H1 (cell line): Measurements from ENCODE around the gene ARSA. TPM values are rescaled to one million over a fixed set of nuclear protein-coding genes. Genes with fewer than 3 reads are reported as not detected.

ENCODE experiments used
- CTCF ChIA-PET: fragments of 300-600 bp; sonication (Branson Sonifier 250); formaldehyde crosslinking; loops from one replicate; lab custom pipeline; 2021; ENCODE audit not compliant: partially characterized antibody; lab: Charles Lee
- POLR2A ChIA-PET: fragments of 300-600 bp; sonication (Branson Sonifier 250); formaldehyde crosslinking; loops from one replicate; lab custom pipeline; 2021; ENCODE audit warnings: inconsistent platforms; ENCODE audit not compliant: partially characterized antibody; lab: Charles Lee
- DNase-seq, 2 experiments: peaks; one replicate each; pipeline versions ENCODE4 v3.0.0 to v3.0.0-alpha.2; 2010 to 2022; ENCODE audit warnings: low spot score in 2 of 2, low read depth in 1 of 2, mixed read lengths in 1 of 2
- FAIRE-seq: peaks from 2 replicates; lab custom pipeline; 2011; peaks lifted over from hg19 to GRCh38; lab: Jason Lieb, UNC
- H2AFZ ChIP-seq: 2 replicates; pipeline ENCODE4 v1.8.1; 2012; ENCODE audit warnings: low read length, inconsistent platforms
- H2AK5ac ChIP-seq: 2 replicates; pipeline ENCODE4 v1.6.1; 2013; ENCODE audit warnings: low read depth, low read length
- H2BK120ac ChIP-seq: replicated peaks from 2 replicates; pipeline ENCODE3; 2013; ENCODE audit warnings: low read depth, low read length, inconsistent platforms
- H2BK12ac ChIP-seq: 2 replicates; pipeline ENCODE4 v1.6.1; 2013; ENCODE audit warnings: low read depth, low read length
- H2BK15ac ChIP-seq: 2 replicates; pipeline ENCODE4 v1.6.1; 2013; ENCODE audit warnings: low read length
- H2BK20ac ChIP-seq: 2 replicates; pipeline ENCODE4 v1.6.1; 2013; ENCODE audit warnings: low read length
- H2BK5ac ChIP-seq: 2 replicates; pipeline ENCODE4 v1.6.1; 2013; ENCODE audit warnings: low read depth, low read length
- H3K14ac ChIP-seq: 2 replicates; pipeline ENCODE4 v1.6.1; 2013; ENCODE audit warnings: inconsistent platforms; ENCODE audit not compliant: insufficient read length
- H3K18ac ChIP-seq: 2 replicates; pipeline ENCODE4 v1.6.1; 2013; ENCODE audit warnings: low read length; ENCODE audit errors: extremely low read depth
- H3K23ac ChIP-seq: 2 replicates; pipeline ENCODE4 v1.6.1; 2013; ENCODE audit warnings: inconsistent platforms; ENCODE audit not compliant: insufficient read length
- H3K23me2 ChIP-seq: 2 replicates; pipeline ENCODE4 v1.6.1; 2013; ENCODE audit warnings: low read depth, low read length
- H3K27ac ChIP-seq: 2 replicates; pipeline ENCODE4 v1.6.1; 2011; ENCODE audit warnings: low read depth, low read length, inconsistent platforms
- H3K27me3 ChIP-seq, 4 experiments: replicated peaks in 1 of 4; 1 replicate in 1 of 4; 2 replicates in 3 of 4; pipeline versions ENCODE4 v1.6.1 to v1.8.1; 2011 to 2013; ENCODE audit warnings: low read length in 3 of 4, mild to moderate bottlenecking in 3 of 4, inconsistent platforms in 2 of 4, mixed read lengths in 2 of 4, moderate library complexity in 1 of 4; ENCODE audit not compliant: control insufficient read depth in 3 of 4, insufficient read depth in 3 of 4; ENCODE audit errors: extremely low read depth in 1 of 4
- H3K36me3 ChIP-seq, 4 experiments: 2 replicates each; pipeline versions ENCODE4 v1.6.1 to v1.8.1; 2011 to 2013; ENCODE audit warnings: mild to moderate bottlenecking in 4 of 4, low read length in 3 of 4, moderate library complexity in 2 of 4, control low read depth in 1 of 4, inconsistent platforms in 1 of 4; ENCODE audit not compliant: insufficient read depth in 4 of 4, control insufficient read depth in 2 of 4
- H3K4ac ChIP-seq: replicated peaks from 2 replicates; pipeline ENCODE3; 2013; ENCODE audit warnings: low read length, low read depth, mixed read lengths, inconsistent platforms; ENCODE audit not compliant: insufficient read length
- H3K4me1 ChIP-seq, 4 experiments: replicated peaks in 1 of 4; 1 replicate in 1 of 4; 2 replicates in 3 of 4; pipeline versions ENCODE4 v1.6.1 to v1.8.1; 2011 to 2013; ENCODE audit warnings: low read length in 3 of 4, inconsistent platforms in 2 of 4, mixed read lengths in 1 of 4; ENCODE audit not compliant: insufficient read depth in 4 of 4, control insufficient read depth in 3 of 4
- H3K4me2 ChIP-seq, 2 experiments: 2 replicates each; pipeline versions ENCODE4 v1.6.1 to v1.8.1; 2011 to 2013; ENCODE audit warnings: low read depth in 2 of 2, low read length in 2 of 2, control low read depth in 1 of 2, inconsistent platforms in 1 of 2, mild to moderate bottlenecking in 1 of 2; ENCODE audit not compliant: insufficient read depth in 1 of 2
- H3K4me3 ChIP-seq, 4 experiments: fragments of 200-600, 300-600 bp in 1 of 4; sonication (generic), shearing (Covaris generic), sonication (Bioruptor Twin) in 1 of 4; 2 replicates each; pipeline versions ENCODE4 v1.5.1 to v1.8.1; 2011 to 2016; ENCODE audit warnings: low read length in 4 of 4, low read depth in 3 of 4, control low read depth in 2 of 4, inconsistent platforms in 2 of 4, mild to moderate bottlenecking in 2 of 4, mixed read lengths in 1 of 4, moderate library complexity in 1 of 4; ENCODE audit not compliant: insufficient read depth in 2 of 4; ENCODE audit errors: extremely low read depth in 1 of 4
- H3K56ac ChIP-seq: replicated peaks from 2 replicates; pipeline ENCODE3; 2013; ENCODE audit warnings: low read depth, mild to moderate bottlenecking, mixed read lengths, low read length, inconsistent platforms; ENCODE audit not compliant: insufficient read length
- H3K79me1 ChIP-seq: 2 replicates; pipeline ENCODE4 v1.6.1; 2013; ENCODE audit warnings: low read depth, low read length, control low read depth
- H3K79me2 ChIP-seq, 2 experiments: 2 replicates each; pipeline versions ENCODE4 v1.6.1 to v1.8.1; 2012 to 2013; ENCODE audit warnings: low read length in 2 of 2, mild to moderate bottlenecking in 2 of 2, inconsistent platforms in 1 of 2; ENCODE audit not compliant: insufficient read depth in 2 of 2, control insufficient read depth in 1 of 2
- H3K9ac ChIP-seq, 4 experiments: replicated peaks in 1 of 4; 1 replicate in 1 of 4; 2 replicates in 3 of 4; pipeline versions ENCODE4 v1.6.1 to v1.8.1; 2011 to 2013; ENCODE audit warnings: low read depth in 3 of 4, low read length in 3 of 4, control low read depth in 2 of 4, mild to moderate bottlenecking in 2 of 4, moderate library complexity in 2 of 4, inconsistent platforms in 1 of 4; ENCODE audit errors: extremely low read depth in 1 of 4
- H3K9me3 ChIP-seq, 2 experiments: 2 replicates each; pipeline versions ENCODE4 v1.6.1 to v1.8.1; 2012 to 2013; ENCODE audit warnings: mild to moderate bottlenecking in 2 of 2, moderate library complexity in 2 of 2, control low read depth in 1 of 2, inconsistent platforms in 1 of 2, low read depth in 1 of 2, low read length in 1 of 2, mixed read lengths in 1 of 2; ENCODE audit not compliant: insufficient read depth in 2 of 2
- H4K20me1 ChIP-seq, 2 experiments: replicated peaks in 1 of 2; 2 replicates each; pipeline versions ENCODE3 to v1.8.1; 2011 to 2013; ENCODE audit warnings: inconsistent platforms in 2 of 2, low read length in 2 of 2, mild to moderate bottlenecking in 1 of 2; ENCODE audit not compliant: insufficient read depth in 2 of 2, control insufficient read depth in 1 of 2
- H4K5ac ChIP-seq: 2 replicates; pipeline ENCODE4 v1.6.1; 2013; ENCODE audit warnings: low read length, low read depth, mixed read lengths, inconsistent platforms; ENCODE audit not compliant: insufficient read length
- H4K8ac ChIP-seq: 2 replicates; pipeline ENCODE4 v1.8.0; 2013; ENCODE audit warnings: mild to moderate bottlenecking, moderate library complexity, low read length, inconsistent platforms; ENCODE audit not compliant: insufficient read depth; ENCODE audit errors: extremely low read depth
- H4K91ac ChIP-seq: replicated peaks from 2 replicates; pipeline ENCODE3; 2013; ENCODE audit warnings: low read length, mixed read lengths, inconsistent platforms; ENCODE audit not compliant: insufficient read length
- BRCA1 ChIP-seq: IDR thresholded peaks from 2 replicates; pipeline ENCODE4 v1.6.1; 2012; ENCODE audit warnings: low read depth, low read length, improper control_type of control experiment
- GABPA ChIP-seq: IDR thresholded peaks from 2 replicates; pipeline ENCODE4 v1.6.1; 2011; ENCODE audit warnings: mild to moderate bottlenecking, low read length, moderate library complexity, borderline replicate concordance; ENCODE audit not compliant: insufficient read depth
- POLR2AphosphoS5 ChIP-seq: IDR thresholded peaks from 2 replicates; pipeline ENCODE4 v1.6.1; 2011; ENCODE audit warnings: low read depth, low read length
- POU5F1 ChIP-seq: IDR thresholded peaks from 2 replicates; pipeline ENCODE4 v1.6.1; 2011; ENCODE audit warnings: low read depth, mild to moderate bottlenecking, low read length, moderate library complexity
- RXRA ChIP-seq: IDR thresholded peaks from 2 replicates; pipeline ENCODE4 v1.6.1; 2011; ENCODE audit warnings: low read depth, mild to moderate bottlenecking, low read length, moderate library complexity; ENCODE audit not compliant: insufficient read depth
- SP2 ChIP-seq: IDR thresholded peaks from 2 replicates; pipeline ENCODE4 v1.6.1; 2012; ENCODE audit warnings: mild to moderate bottlenecking, low read length, inconsistent platforms
- WGBS, 2 experiments: shearing (Covaris generic) in 1 of 2; methylation state at CpG; one replicate each; pipeline versions ENCODE4 v1.1.6 to v1.1.7; 2013 to 2015; ENCODE audit warnings: low lambda C conversion rate in 2 of 2, mixed read lengths in 2 of 2, inconsistent platforms in 1 of 2, low coverage in 1 of 2, missing lambda C conversion rate in 1 of 2; ENCODE audit not compliant: insufficient replicate concordance in 2 of 2, insufficient coverage in 1 of 2, insufficient read length in 1 of 2; ENCODE audit errors: extremely low coverage in 1 of 2, missing lambda C conversion rate in 1 of 2; 5-methylcytosine and 5-hydroxymethylcytosine counted together
- polyA plus RNA-seq, 7 experiments: library from polyadenylated mRNA; depleted of rRNA in 3 of 7; stranded (reverse) in 5 of 7; unstranded in 2 of 7; fragments of >200 nt in 5 of 7; fragments of 200-250 nt in 2 of 7; gene quantifications; 1 replicate in 5 of 7; 2 replicates in 1 of 7; 4 replicates in 1 of 7; pipeline versions ENCODE4 v1.2.1 to v1.2.3, GENCODE V29; 2011 to 2013; ENCODE audit warnings: missing spikeins in 2 of 7, mixed read lengths in 2 of 7
- total RNA-seq: library from RNA; stranded (reverse); fragmentation: NEBNext Ultra II Directional; extraction: Animal tissue kit (Norgen Biotek cat#: 25700); gene quantifications from 2 replicates; pipeline ENCODE4 v1.2.1, GENCODE V29; 2021
- TF ChIP-seq, protein P1 (sequence below), 3 experiments: IDR thresholded peaks; 1 replicate in 2 of 3; 2 replicates in 1 of 3; pipeline versions ENCODE4 v1.5.1 to v1.6.1; 2011; ENCODE audit warnings: low read length in 3 of 3, mild to moderate bottlenecking in 3 of 3, inconsistent platforms in 2 of 3, low read depth in 1 of 3, moderate library complexity in 1 of 3; ENCODE audit not compliant: insufficient read depth in 1 of 3; ENCODE audit errors: control extremely low read depth in 1 of 3

ARSA gene
- total and polyA plus RNA-seq, 2 of the 8 experiments (the other 6 are each of a cell fraction or from before 2014, with no cell fraction given) = 9.8 to 10.1 TPM

- Histone ChIP-seq H2BK120ac (no peak overlapping the region), H2BK12ac (no peak overlapping the region), H3K79me1 (peaks cover 4% of the 10 kb centered on the region), H3K36me3 (no peaks in the 10 kb centered on the region), H2BK5ac (no peak overlapping the region), H3K79me2 (no peaks in the 10 kb centered on the region), H3K18ac (no peak overlapping the region; the same call in 1 of the 2 replicates), H4K20me1 (peaks cover 0 to 12% of the 10 kb centered on the region in 2 experiments), H3K27ac (no peak overlapping the region), H2BK15ac (no peak overlapping the region), H3K23ac (no peak overlapping the region), H3K14ac (no peak overlapping the region), H3K56ac (no peak overlapping the region), H2AK5ac (no peak overlapping the region), H2AFZ (peak overlapping the region; percentile 63; the same call in 1 of the 2 replicates), H3K9ac (0 out of 7 replicates have a peak overlapping the region, but pooled peaks of 1 of the 4 experiments have one; percentile 0), H4K8ac (no peak overlapping the region), H3K4ac (no peak overlapping the region), H4K91ac (no peak overlapping the region), H3K27me3 (peaks cover 0 to 10% (median 5%) of the 10 kb centered on the region in 4 experiments; a peak in 4 of 7 replicates), H3K23me2 (peaks cover 11% of the 10 kb centered on the region; the same call in 1 of the 2 replicates), H3K4me3 (peak overlapping the region; percentile 60 to 76 (median 76)), H2BK20ac (no peak overlapping the region), H3K9me3 (no peaks in the 10 kb centered on the region), H4K5ac (no peak overlapping the region), H3K4me2 (peak overlapping the region; percentile 90 to 99), H3K4me1 (peaks cover 0 to 12% (median 6%) of the 10 kb centered on the region in 4 experiments; a peak in 5 of 7 replicates)
- 74% methylated on average over 28 of the region's 42 CpGs; no CpG with 5 or more reads in 1 of the 2 experiments for WGBS, 2 experiments
- ChIA-PET POLR2A (interaction anchor here (0.9 to 1.4 kb wide), 6 partner anchors 14 to 72 kb away, joined by 3 to 5 read pairs (median 4); partner anchors contain the start of genes CHKB and SHANK3), CTCF (interaction anchor here (0.6 to 15.7 kb wide), 28 partner anchors 11 to 154 kb away, joined by 3 to 281 read pairs (median 4); partner anchors contain the start of genes CHKB and SYCE3)
- TF ChIP-seq POU5F1 (no peak), GABPA (no peak), POLR2AphosphoS5 (no peak), SP2 (no peak), RXRA (no peak), BRCA1 (no peak)
- TF ChIP-seq, protein P1, sequence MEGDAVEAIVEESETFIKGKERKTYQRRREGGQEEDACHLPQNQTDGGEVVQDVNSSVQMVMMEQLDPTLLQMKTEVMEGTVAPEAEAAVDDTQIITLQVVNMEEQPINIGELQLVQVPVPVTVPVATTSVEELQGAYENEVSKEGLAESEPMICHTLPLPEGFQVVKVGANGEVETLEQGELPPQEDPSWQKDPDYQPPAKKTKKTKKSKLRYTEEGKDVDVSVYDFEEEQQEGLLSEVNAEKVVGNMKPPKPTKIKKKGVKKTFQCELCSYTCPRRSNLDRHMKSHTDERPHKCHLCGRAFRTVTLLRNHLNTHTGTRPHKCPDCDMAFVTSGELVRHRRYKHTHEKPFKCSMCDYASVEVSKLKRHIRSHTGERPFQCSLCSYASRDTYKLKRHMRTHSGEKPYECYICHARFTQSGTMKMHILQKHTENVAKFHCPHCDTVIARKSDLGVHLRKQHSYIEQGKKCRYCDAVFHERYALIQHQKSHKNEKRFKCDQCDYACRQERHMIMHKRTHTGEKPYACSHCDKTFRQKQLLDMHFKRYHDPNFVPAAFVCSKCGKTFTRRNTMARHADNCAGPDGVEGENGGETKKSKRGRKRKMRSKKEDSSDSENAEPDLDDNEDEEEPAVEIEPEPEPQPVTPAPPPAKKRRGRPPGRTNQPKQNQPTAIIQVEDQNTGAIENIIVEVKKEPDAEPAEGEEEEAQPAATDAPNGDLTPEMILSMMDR (IDR thresholded peaks at IDR 0.05; ENCODE audit: control extremely low read depth in 1 of 3, insufficient read depth in 1 of 3, low read depth in 1 of 3, low read length in 3 of 3) = no peak
- no peak for DNase-seq
- FAIRE-seq = no peak
These were observed 906 bp downstream of the ARSA start for GRCh38 chr22:50626850-50627641.
